Measurements from ENCODE around the gene ABCB4. TPM values are rescaled to one million over a fixed set of nuclear protein-coding genes. Genes with fewer than 3 reads are reported as not detected.

ABCB4 gene
- total and polyA plus RNA-seq, 2 of the 8 experiments (the other 6 are each of a cell fraction or from before 2014, with no cell fraction given) = 0.54 to 0.60 TPM

- TF ChIP-seq, protein P1, sequence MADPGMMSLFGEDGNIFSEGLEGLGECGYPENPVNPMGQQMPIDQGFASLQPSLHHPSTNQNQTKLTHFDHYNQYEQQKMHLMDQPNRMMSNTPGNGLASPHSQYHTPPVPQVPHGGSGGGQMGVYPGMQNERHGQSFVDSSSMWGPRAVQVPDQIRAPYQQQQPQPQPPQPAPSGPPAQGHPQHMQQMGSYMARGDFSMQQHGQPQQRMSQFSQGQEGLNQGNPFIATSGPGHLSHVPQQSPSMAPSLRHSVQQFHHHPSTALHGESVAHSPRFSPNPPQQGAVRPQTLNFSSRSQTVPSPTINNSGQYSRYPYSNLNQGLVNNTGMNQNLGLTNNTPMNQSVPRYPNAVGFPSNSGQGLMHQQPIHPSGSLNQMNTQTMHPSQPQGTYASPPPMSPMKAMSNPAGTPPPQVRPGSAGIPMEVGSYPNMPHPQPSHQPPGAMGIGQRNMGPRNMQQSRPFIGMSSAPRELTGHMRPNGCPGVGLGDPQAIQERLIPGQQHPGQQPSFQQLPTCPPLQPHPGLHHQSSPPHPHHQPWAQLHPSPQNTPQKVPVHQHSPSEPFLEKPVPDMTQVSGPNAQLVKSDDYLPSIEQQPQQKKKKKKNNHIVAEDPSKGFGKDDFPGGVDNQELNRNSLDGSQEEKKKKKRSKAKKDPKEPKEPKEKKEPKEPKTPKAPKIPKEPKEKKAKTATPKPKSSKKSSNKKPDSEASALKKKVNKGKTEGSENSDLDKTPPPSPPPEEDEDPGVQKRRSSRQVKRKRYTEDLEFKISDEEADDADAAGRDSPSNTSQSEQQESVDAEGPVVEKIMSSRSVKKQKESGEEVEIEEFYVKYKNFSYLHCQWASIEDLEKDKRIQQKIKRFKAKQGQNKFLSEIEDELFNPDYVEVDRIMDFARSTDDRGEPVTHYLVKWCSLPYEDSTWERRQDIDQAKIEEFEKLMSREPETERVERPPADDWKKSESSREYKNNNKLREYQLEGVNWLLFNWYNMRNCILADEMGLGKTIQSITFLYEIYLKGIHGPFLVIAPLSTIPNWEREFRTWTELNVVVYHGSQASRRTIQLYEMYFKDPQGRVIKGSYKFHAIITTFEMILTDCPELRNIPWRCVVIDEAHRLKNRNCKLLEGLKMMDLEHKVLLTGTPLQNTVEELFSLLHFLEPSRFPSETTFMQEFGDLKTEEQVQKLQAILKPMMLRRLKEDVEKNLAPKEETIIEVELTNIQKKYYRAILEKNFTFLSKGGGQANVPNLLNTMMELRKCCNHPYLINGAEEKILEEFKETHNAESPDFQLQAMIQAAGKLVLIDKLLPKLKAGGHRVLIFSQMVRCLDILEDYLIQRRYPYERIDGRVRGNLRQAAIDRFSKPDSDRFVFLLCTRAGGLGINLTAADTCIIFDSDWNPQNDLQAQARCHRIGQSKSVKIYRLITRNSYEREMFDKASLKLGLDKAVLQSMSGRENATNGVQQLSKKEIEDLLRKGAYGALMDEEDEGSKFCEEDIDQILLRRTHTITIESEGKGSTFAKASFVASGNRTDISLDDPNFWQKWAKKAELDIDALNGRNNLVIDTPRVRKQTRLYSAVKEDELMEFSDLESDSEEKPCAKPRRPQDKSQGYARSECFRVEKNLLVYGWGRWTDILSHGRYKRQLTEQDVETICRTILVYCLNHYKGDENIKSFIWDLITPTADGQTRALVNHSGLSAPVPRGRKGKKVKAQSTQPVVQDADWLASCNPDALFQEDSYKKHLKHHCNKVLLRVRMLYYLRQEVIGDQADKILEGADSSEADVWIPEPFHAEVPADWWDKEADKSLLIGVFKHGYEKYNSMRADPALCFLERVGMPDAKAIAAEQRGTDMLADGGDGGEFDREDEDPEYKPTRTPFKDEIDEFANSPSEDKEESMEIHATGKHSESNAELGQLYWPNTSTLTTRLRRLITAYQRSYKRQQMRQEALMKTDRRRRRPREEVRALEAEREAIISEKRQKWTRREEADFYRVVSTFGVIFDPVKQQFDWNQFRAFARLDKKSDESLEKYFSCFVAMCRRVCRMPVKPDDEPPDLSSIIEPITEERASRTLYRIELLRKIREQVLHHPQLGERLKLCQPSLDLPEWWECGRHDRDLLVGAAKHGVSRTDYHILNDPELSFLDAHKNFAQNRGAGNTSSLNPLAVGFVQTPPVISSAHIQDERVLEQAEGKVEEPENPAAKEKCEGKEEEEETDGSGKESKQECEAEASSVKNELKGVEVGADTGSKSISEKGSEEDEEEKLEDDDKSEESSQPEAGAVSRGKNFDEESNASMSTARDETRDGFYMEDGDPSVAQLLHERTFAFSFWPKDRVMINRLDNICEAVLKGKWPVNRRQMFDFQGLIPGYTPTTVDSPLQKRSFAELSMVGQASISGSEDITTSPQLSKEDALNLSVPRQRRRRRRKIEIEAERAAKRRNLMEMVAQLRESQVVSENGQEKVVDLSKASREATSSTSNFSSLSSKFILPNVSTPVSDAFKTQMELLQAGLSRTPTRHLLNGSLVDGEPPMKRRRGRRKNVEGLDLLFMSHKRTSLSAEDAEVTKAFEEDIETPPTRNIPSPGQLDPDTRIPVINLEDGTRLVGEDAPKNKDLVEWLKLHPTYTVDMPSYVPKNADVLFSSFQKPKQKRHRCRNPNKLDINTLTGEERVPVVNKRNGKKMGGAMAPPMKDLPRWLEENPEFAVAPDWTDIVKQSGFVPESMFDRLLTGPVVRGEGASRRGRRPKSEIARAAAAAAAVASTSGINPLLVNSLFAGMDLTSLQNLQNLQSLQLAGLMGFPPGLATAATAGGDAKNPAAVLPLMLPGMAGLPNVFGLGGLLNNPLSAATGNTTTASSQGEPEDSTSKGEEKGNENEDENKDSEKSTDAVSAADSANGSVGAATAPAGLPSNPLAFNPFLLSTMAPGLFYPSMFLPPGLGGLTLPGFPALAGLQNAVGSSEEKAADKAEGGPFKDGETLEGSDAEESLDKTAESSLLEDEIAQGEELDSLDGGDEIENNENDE (IDR thresholded peaks at IDR 0.05; ENCODE audit: insufficient replicate concordance, low read length) = no peak
- no peak for TF ChIP-seq POLR2AphosphoS5 (IDR thresholded peaks at IDR 0.05; ENCODE audit: low read depth, low read length)
- TF ChIP-seq, protein P2, sequence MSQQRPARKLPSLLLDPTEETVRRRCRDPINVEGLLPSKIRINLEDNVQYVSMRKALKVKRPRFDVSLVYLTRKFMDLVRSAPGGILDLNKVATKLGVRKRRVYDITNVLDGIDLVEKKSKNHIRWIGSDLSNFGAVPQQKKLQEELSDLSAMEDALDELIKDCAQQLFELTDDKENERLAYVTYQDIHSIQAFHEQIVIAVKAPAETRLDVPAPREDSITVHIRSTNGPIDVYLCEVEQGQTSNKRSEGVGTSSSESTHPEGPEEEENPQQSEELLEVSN (IDR thresholded peaks at IDR 0.05) = no peak
- no peak for TF ChIP-seq RNF2 (IDR thresholded peaks at IDR 0.05; ENCODE audit: borderline replicate concordance, low read depth, low read length, missing control alignments, poor library complexity, severe bottlenecking)
- no peak for TF ChIP-seq SRF (IDR thresholded peaks at IDR 0.05; ENCODE audit: low read depth, low read length)
- TF ChIP-seq RFX5 (IDR thresholded peaks at IDR 0.05; ENCODE audit: borderline replicate concordance, low read depth, low read length) = no peak
- no peak for TF ChIP-seq SIRT6 (IDR thresholded peaks at IDR 0.05; ENCODE audit: low read length)
- no peak for TF ChIP-seq TBP (IDR thresholded peaks at IDR 0.05; ENCODE audit: low read depth, low read length)
- no peak for TF ChIP-seq TCF12 (IDR thresholded peaks at IDR 0.05; ENCODE audit: low read depth, low read length)
- TF ChIP-seq, protein P3, sequence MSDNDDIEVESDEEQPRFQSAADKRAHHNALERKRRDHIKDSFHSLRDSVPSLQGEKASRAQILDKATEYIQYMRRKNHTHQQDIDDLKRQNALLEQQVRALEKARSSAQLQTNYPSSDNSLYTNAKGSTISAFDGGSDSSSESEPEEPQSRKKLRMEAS (IDR thresholded peaks at IDR 0.05) = no peak
- no peak for TF ChIP-seq TAF7 (optimal IDR thresholded peaks at IDR 0.05; ENCODE audit: borderline replicate concordance, low read depth, low read length)
These were observed 23.4 kb upstream of the ABCB4 start (continued) for GRCh38 chr7:87498893-87499292.
